Measurements from ENCODE around the gene CXorf66.

CXorf66 gene

GRCh38 chrX:139909712-139910111, 55.6 kb downstream of the CXorf66 start:
- TF ChIP-seq TAF1 (IDR thresholded peaks at IDR 0.05; ENCODE audit: borderline replicate concordance, insufficient read depth, low read length) (no peak), POLR2AphosphoS5 (IDR thresholded peaks at IDR 0.05; ENCODE audit: low read depth, low read length) (no peak), FOXP2 (optimal IDR thresholded peaks at IDR 0.05; ENCODE audit: borderline replicate concordance, extremely low read depth, extremely low read length, insufficient read depth) (no peak), REST (IDR thresholded peaks at IDR 0.05; ENCODE audit: insufficient read depth in 1 of 2, low read depth in 2 of 2, low read length in 2 of 2) (no peak), SIN3A (IDR thresholded peaks at IDR 0.05; ENCODE audit: borderline replicate concordance, insufficient read depth, low read length) (no peak)

GRCh38 chrX:139907078-139907477, 58.2 kb downstream of the CXorf66 start:
- TF ChIP-seq FOXP2 (optimal IDR thresholded peaks at IDR 0.05; ENCODE audit: borderline replicate concordance, extremely low read depth, extremely low read length, insufficient read depth) (no peak), POLR2AphosphoS5 (IDR thresholded peaks at IDR 0.05; ENCODE audit: low read depth, low read length) (no peak), TAF1 (IDR thresholded peaks at IDR 0.05; ENCODE audit: borderline replicate concordance, insufficient read depth, low read length) (no peak), SIN3A (IDR thresholded peaks at IDR 0.05; ENCODE audit: borderline replicate concordance, insufficient read depth, low read length) (no peak), REST (IDR thresholded peaks at IDR 0.05; ENCODE audit: insufficient read depth in 1 of 2, low read depth in 2 of 2, low read length in 2 of 2) (no peak)

GRCh38 chrX:139905743-139906142, 59.6 kb downstream of the CXorf66 start:
- TF ChIP-seq SIN3A (IDR thresholded peaks at IDR 0.05; ENCODE audit: borderline replicate concordance, insufficient read depth, low read length): no peak
- no peak for TF ChIP-seq POLR2AphosphoS5 (IDR thresholded peaks at IDR 0.05; ENCODE audit: low read depth, low read length)
- no peak for TF ChIP-seq REST (IDR thresholded peaks at IDR 0.05; ENCODE audit: insufficient read depth in 1 of 2, low read depth in 2 of 2, low read length in 2 of 2)
- no peak for TF ChIP-seq FOXP2 (optimal IDR thresholded peaks at IDR 0.05; ENCODE audit: borderline replicate concordance, extremely low read depth, extremely low read length, insufficient read depth)
- TF ChIP-seq TAF1 (IDR thresholded peaks at IDR 0.05; ENCODE audit: borderline replicate concordance, insufficient read depth, low read length): no peak

Measured in PFSK-1 (cell line).